Subcutaneous adipose tissue (tissue), 4 donors: Measurements from ENCODE around the gene NLGN1. TPM values are rescaled to one million over a fixed set of nuclear protein-coding genes. Genes with fewer than 3 reads are reported as not detected.

ENCODE experiments used
- CTCF ChIP-seq: fragments of 450-650 bp; IDR thresholded peaks from one replicate; pipeline ENCODE4 v1.5.1; 2016; ENCODE audit warnings: low read depth, mild to moderate bottlenecking, control low read depth, antibody characterized with exemption, moderate library complexity
- total RNA-seq, 4 donors: library from RNA; depleted of rRNA; stranded (reverse); fragments of >200 nt; gene quantifications; one replicate each; pipeline ENCODE4 v1.1.0, GENCODE V29; 2016

NLGN1 gene
- total RNA-seq, 4 donors from 2014 or later: 5.1 to 16.5 (median 7.9) TPM

- no peak for TF ChIP-seq CTCF
Measured at GRCh38 chr3:173893066-173893465, 495.5 kb downstream of the NLGN1 start.

- TF ChIP-seq CTCF: no peak
Measured at GRCh38 chr3:173893835-173894234, 496.3 kb downstream of the NLGN1 start.

- no peak for TF ChIP-seq CTCF
Measured at GRCh38 chr3:173897631-173898030, 500.1 kb downstream of the NLGN1 start.

- no peak for TF ChIP-seq CTCF
Measured at GRCh38 chr3:173901649-173902048, 504.1 kb downstream of the NLGN1 start.

- no peak for TF ChIP-seq CTCF
Measured at GRCh38 chr3:173902401-173902800, 504.9 kb downstream of the NLGN1 start.

GRCh38 chr3:173902871-173903270 lies 505.3 kb downstream of the NLGN1 start:
- TF ChIP-seq CTCF: no peak

- TF ChIP-seq CTCF: no peak
Measured at GRCh38 chr3:173905381-173905780, 507.8 kb downstream of the NLGN1 start.
